ENCODE measurements around the gene TSPAN32.
"Not testable (repeated sequence)": the region's sequence is repeated elsewhere in the genome, so short reads cannot be mapped to it uniquely, and the experiment has no call there.

TSPAN32 gene

DNA sequence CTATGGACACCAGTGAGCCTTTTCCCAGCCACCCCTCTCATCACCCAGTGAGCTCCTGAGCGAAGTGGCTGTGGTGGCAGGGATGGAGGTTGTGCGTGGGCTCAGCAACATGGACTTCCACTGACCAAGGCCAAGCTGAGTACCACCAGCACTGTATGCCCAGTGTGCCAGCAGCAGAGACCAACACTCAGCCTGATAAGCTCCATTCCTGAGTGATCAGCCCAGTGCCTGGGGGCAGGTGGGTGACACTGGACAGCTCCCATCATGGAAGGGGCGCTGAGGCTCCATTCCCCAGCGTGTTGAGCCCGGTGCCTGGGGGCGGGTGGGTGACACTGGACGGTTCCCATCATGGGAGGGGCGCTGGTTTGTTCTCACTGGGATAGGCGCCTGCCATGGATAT is 57.7 kb downstream of the TSPAN32 start:
- Histone ChIP-seq H3K27ac (ENCODE audit: low read length) (no peak overlapping the region), H3K36me3 (ENCODE audit: control insufficient read depth, low read depth, low read length) (no peaks in the 10 kb centered on the region), H3K9me3 (ENCODE audit: control insufficient read depth, low read depth, low read length) (no peaks in the 10 kb centered on the region), H3K4me3 (ENCODE audit: low read length) (no peak overlapping the region), H3K4me1 (ENCODE audit: control insufficient read depth, low read depth, low read length) (no peaks in the 10 kb centered on the region), H3K9ac (ENCODE audit: low read length) (no peak overlapping the region), H3K27me3 (ENCODE audit: control insufficient read depth, insufficient read depth, low read length) (no peaks in the 10 kb centered on the region)

DNA sequence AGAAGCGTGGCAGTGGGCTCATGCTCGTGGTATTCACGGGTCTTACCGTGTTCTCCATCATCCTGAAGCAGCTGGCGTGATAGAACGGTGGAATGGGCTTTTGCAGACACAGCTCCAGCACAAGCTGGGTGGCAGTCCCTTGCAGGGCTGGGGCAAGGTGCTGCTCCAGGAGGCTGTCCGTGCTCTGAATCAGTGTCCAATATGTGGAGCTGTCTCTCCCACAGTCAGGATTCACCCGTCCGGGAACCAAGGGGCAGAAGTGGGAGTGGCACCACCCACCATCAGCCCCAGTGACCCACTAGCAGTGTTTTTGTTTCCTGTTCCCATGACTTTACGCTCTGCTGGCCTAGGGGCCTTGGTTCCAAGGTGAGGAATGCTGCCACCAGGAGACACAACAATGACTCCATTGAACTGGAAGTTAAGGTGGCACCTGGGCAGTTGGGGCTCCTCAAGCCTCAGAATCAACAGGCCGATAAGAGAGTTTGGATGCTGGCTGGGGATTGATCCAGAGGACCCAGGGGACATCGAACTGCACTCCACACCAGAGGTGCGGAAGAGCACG is 58.3 kb downstream of the TSPAN32 start:
- no peaks in the 10 kb centered on the region for H3K36me3 ChIP-seq (ENCODE audit: control insufficient read depth, low read depth, low read length)

DNA sequence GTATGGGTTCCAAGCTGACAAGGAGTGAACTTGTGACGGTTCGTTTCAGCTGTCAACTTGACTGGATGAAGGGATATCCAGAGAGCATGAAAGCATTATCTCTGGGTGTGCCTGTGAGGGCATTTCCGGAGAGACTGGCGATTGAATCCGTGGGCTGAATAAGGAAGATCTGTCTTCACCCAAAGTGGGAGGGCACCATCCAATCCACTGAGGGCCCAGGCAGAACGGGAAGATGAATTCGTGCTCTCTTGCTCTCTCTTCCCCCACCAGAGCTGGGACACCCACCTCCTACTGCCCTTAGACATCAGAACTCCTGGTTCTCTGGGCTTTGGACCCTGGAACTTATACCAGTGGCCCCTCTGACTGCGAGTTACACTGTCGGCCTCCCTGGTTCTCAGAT is 59.8 kb downstream of the TSPAN32 start:
- Histone ChIP-seq H3K9ac (ENCODE audit: low read length) (no peak overlapping the region), H3K27me3 (ENCODE audit: control insufficient read depth, insufficient read depth, low read length) (no peaks in the 10 kb centered on the region), H3K9me3 (ENCODE audit: control insufficient read depth, low read depth, low read length) (no peaks in the 10 kb centered on the region), H3K4me1 (ENCODE audit: control insufficient read depth, low read depth, low read length) (no peaks in the 10 kb centered on the region), H3K27ac (ENCODE audit: low read length) (no peak overlapping the region), H3K36me3 (ENCODE audit: control insufficient read depth, low read depth, low read length) (no peaks in the 10 kb centered on the region), H3K4me3 (ENCODE audit: low read length) (no peak overlapping the region)

More for the DNA sequence above, 58.3 kb downstream of the TSPAN32 start:
- H3K9me3 ChIP-seq (ENCODE audit: control insufficient read depth, low read depth, low read length), result no peaks in the 10 kb centered on the region
- no peak overlapping the region for H3K9ac ChIP-seq (ENCODE audit: low read length)
- no peak overlapping the region for H3K4me3 ChIP-seq (ENCODE audit: low read length)
- H3K27ac ChIP-seq (ENCODE audit: low read length), result no peak overlapping the region
- no peaks in the 10 kb centered on the region for H3K27me3 ChIP-seq (ENCODE audit: control insufficient read depth, insufficient read depth, low read length)
- H3K4me1 ChIP-seq (ENCODE audit: control insufficient read depth, low read depth, low read length), result no peaks in the 10 kb centered on the region

DNA sequence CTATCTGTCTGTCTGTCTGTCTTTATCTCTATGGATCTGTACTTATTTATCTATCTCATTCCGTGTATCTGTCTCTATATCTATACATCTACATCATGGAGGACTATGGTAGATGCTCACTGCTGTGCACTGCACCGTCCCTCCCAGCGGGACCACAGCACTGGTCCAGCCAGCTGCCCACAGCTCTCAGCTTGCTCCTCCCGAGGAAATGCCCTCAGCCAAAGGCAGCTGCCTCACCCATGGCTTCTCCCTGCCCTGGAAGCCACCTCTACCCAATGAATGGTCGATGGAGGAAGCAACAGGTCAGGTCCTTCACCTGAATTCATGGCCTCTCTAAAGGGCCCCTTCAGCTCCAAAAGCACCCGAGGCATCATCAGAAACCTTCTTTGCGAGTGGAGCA is 60.6 kb downstream of the TSPAN32 start:
- Histone ChIP-seq H3K9me3 (ENCODE audit: control insufficient read depth, low read depth, low read length) (no peaks in the 10 kb centered on the region), H3K27ac (ENCODE audit: low read length) (no peak overlapping the region), H3K9ac (ENCODE audit: low read length) (no peak overlapping the region), H3K36me3 (ENCODE audit: control insufficient read depth, low read depth, low read length) (no peaks in the 10 kb centered on the region), H3K4me1 (ENCODE audit: control insufficient read depth, low read depth, low read length) (no peaks in the 10 kb centered on the region), H3K4me3 (ENCODE audit: low read length) (no peak overlapping the region), H3K27me3 (ENCODE audit: control insufficient read depth, insufficient read depth, low read length) (no peaks in the 10 kb centered on the region)

DNA sequence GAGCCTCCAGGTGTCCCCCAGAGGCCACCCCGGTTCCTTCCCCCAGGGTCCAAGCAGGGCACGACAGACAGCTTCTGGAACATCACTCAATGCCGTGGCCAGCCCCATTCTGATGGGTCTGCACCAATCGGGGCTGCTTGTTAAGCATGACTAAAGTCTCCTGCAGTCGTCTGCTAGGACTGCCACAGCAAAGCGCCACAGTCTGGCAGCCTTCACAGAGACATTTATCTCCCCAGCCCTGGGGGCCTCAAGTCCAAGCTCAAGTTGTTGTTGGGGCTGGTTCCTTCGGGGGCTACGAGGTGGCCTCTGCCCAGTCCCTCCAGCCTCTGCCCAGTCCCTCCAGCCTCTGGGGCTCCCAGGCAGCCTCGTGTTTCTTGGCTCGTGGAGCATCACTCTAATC is 61.3 kb downstream of the TSPAN32 start:
- Histone ChIP-seq H3K9me3 (ENCODE audit: control insufficient read depth, low read depth, low read length) (no peaks in the 10 kb centered on the region), H3K27ac (ENCODE audit: low read length) (no peak overlapping the region)

DNA sequence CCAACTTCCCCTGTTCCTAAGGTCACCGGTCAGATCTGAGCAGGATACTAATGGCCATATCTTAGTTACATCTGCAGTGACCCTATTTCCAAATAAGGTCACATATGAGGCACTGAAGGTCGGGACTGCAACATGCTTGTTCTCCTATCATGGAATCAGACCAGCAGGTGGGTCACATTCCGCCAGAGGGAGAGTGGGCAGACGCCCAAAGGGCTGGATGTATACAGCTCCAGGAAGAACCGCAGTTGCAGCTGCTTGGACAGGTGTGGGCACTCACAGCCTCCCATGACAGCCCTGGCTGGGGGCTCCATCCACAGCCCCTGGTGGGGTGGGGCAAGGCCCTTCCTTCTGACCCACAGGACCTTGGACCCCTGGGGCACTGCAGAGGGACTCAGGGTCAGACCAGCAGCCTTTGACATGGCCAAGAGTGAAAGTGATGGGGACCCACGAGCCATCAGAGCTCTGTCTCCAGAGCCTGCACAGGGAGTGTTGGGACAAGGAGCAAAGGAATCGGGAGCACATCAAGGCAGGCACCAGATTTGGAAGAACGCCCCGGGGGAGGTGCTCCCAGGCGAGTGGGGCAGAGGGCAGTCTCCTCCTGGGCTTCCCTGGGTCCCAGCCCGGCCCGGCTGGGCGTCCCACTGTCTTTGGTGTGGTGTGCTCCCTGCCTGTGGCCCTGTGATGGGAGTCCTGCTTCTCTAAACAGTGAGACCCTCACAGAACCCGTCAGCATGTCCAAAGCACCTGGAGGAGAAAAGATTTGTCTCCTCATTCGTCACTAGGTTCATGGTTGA is 62.0 kb downstream of the TSPAN32 start:
- Histone ChIP-seq H3K9me3 (ENCODE audit: control insufficient read depth, low read depth, low read length) (no peaks in the 10 kb centered on the region), H3K27me3 (ENCODE audit: control insufficient read depth, insufficient read depth, low read length) (no peaks in the 10 kb centered on the region), H3K27ac (ENCODE audit: low read length) (no peak overlapping the region), H3K9ac (ENCODE audit: low read length) (no peak overlapping the region), H3K4me3 (ENCODE audit: low read length) (no peak overlapping the region), H3K4me1 (ENCODE audit: control insufficient read depth, low read depth, low read length) (no peaks in the 10 kb centered on the region), H3K36me3 (ENCODE audit: control insufficient read depth, low read depth, low read length) (no peaks in the 10 kb centered on the region)

More for the DNA sequence above, 61.3 kb downstream of the TSPAN32 start:
- H3K36me3 ChIP-seq (ENCODE audit: control insufficient read depth, low read depth, low read length), result no peaks in the 10 kb centered on the region
- H3K27me3 ChIP-seq (ENCODE audit: control insufficient read depth, insufficient read depth, low read length), result no peaks in the 10 kb centered on the region
- no peaks in the 10 kb centered on the region for H3K4me1 ChIP-seq (ENCODE audit: control insufficient read depth, low read depth, low read length)
- no peak overlapping the region for H3K9ac ChIP-seq (ENCODE audit: low read length)
- no peak overlapping the region for H3K4me3 ChIP-seq (ENCODE audit: low read length)

DNA sequence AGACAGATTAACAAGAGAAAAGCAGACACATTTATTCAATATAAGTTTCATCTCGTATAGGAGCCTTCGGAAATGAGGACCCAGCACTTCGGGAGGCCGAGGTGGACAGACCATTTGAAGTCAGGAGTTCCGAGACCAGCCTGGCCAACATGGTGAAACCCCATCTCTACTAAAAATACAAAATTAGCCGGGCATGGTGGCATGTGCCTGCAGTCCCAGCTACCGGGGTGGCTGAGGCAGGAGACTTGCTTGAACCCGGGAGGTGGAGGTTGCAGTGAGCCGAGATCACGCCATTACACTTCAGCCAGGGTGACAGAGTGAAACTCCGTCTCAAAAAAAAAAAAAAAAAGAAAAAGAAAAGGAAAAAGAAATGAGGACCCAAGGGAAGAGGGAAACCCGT is 62.6 kb downstream of the TSPAN32 start:
- not testable (repeated sequence) for H3K36me3 ChIP-seq (ENCODE audit: control insufficient read depth, low read depth, low read length); H3K27ac ChIP-seq (ENCODE audit: low read length); H3K4me3 ChIP-seq (ENCODE audit: low read length); H3K9me3 ChIP-seq (ENCODE audit: control insufficient read depth, low read depth, low read length); H3K27me3 ChIP-seq (ENCODE audit: control insufficient read depth, insufficient read depth, low read length); H3K4me1 ChIP-seq (ENCODE audit: control insufficient read depth, low read depth, low read length); H3K9ac ChIP-seq (ENCODE audit: low read length)

DNA sequence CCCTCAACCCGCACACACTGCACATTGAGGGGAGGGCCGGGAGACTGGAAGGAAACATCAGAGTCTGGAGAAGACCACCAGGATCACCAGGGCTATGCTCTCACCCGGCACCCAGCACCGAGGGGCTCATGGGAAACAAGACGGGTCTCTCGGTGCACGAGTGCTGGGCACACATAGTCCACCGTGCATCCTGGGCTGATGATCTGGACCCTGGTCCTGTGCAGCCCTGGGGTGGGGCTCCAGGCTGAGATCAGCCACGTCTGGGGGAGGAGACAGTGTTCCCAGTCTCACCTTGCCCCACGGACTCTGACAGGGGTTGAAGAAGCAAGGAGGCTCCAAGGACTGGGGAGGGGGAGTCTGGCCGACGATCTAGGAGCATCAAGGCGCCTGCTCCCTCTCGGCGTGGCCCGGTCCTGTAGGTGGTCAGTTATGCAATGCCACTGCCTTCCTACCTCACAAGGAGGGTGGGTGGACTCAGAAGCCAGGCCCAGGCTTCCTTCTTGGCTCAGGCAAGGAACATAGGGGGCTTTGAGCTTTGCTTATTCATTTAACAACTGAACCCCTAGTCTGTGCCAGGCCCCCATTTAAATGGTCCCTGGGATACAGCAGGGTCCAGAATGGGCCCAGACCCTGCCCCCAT is 63.9 kb downstream of the TSPAN32 start:
- no peaks in the 10 kb centered on the region for H3K4me1 ChIP-seq (ENCODE audit: control insufficient read depth, low read depth, low read length)
- H3K9ac ChIP-seq (ENCODE audit: low read length), result no peak overlapping the region
- no peaks in the 10 kb centered on the region for H3K36me3 ChIP-seq (ENCODE audit: control insufficient read depth, low read depth, low read length)
- no peak overlapping the region for H3K4me3 ChIP-seq (ENCODE audit: low read length)
- no peaks in the 10 kb centered on the region for H3K9me3 ChIP-seq (ENCODE audit: control insufficient read depth, low read depth, low read length)
- H3K27ac ChIP-seq (ENCODE audit: low read length), result no peak overlapping the region
- H3K27me3 ChIP-seq (ENCODE audit: control insufficient read depth, insufficient read depth, low read length), result no peaks in the 10 kb centered on the region

- H3K4me3 ChIP-seq (ENCODE audit: low read length), result no peak overlapping the region
- H3K4me1 ChIP-seq (ENCODE audit: control insufficient read depth, low read depth, low read length), result no peaks in the 10 kb centered on the region
- no peak overlapping the region for H3K27ac ChIP-seq (ENCODE audit: low read length)
- H3K36me3 ChIP-seq (ENCODE audit: control insufficient read depth, low read depth, low read length), result no peaks in the 10 kb centered on the region
- no peaks in the 10 kb centered on the region for H3K9me3 ChIP-seq (ENCODE audit: control insufficient read depth, low read depth, low read length)
- no peaks in the 10 kb centered on the region for H3K27me3 ChIP-seq (ENCODE audit: control insufficient read depth, insufficient read depth, low read length)
- H3K9ac ChIP-seq (ENCODE audit: low read length), result no peak overlapping the region
Measured at GRCh38 chr11:2366276-2366675, 64.5 kb downstream of the TSPAN32 start.

GRCh38 chr11:2366733-2367132 is 64.9 kb downstream of the TSPAN32 start:
- Histone ChIP-seq H3K36me3 (ENCODE audit: control insufficient read depth, low read depth, low read length) (no peaks in the 10 kb centered on the region), H3K4me3 (ENCODE audit: low read length) (no peak overlapping the region), H3K9me3 (ENCODE audit: control insufficient read depth, low read depth, low read length) (no peaks in the 10 kb centered on the region), H3K27ac (ENCODE audit: low read length) (no peak overlapping the region), H3K9ac (ENCODE audit: low read length) (no peak overlapping the region), H3K27me3 (ENCODE audit: control insufficient read depth, insufficient read depth, low read length) (no peaks in the 10 kb centered on the region), H3K4me1 (ENCODE audit: control insufficient read depth, low read depth, low read length) (no peaks in the 10 kb centered on the region)

GRCh38 chr11:2367266-2368160 is 65.7 kb downstream of the TSPAN32 start:
- Histone ChIP-seq H3K9ac (ENCODE audit: low read length) (no peak overlapping the region), H3K4me1 (ENCODE audit: control insufficient read depth, low read depth, low read length) (no peaks in the 10 kb centered on the region), H3K27ac (ENCODE audit: low read length) (no peak overlapping the region), H3K9me3 (ENCODE audit: control insufficient read depth, low read depth, low read length) (no peaks in the 10 kb centered on the region), H3K4me3 (ENCODE audit: low read length) (no peak overlapping the region), H3K27me3 (ENCODE audit: control insufficient read depth, insufficient read depth, low read length) (no peaks in the 10 kb centered on the region), H3K36me3 (ENCODE audit: control insufficient read depth, low read depth, low read length) (no peaks in the 10 kb centered on the region)
